Epidermal melanocyte (primary cell): ENCODE results near the gene MYO7B.

Source experiments
- DNase-seq: peaks from one replicate; pipeline ENCODE4 v3.0.0; 2011; ENCODE audit warnings: low spot score; ENCODE audit not compliant: insufficient read length

MYO7B gene

GRCh38 chr2:127678531-127678930, 143.0 kb downstream of the MYO7B start:
- DNase-seq, result no peak

GRCh38 chr2:127678991-127679390, 143.5 kb downstream of the MYO7B start:
- DNase-seq, result no peak

GRCh38 chr2:127679680-127680361, 144.3 kb downstream of the MYO7B start:
- no peak for DNase-seq

- DNase-seq, result no peak
Observed at GRCh38 chr2:127680706-127681287, 145.3 kb downstream of the MYO7B start.

- DNase-seq, result no peak
Observed at GRCh38 chr2:127681288-127681804, 145.9 kb downstream of the MYO7B start.

GRCh38 chr2:127681976-127682857, 146.7 kb downstream of the MYO7B start:
- no peak for DNase-seq

- no peak for DNase-seq
Observed at GRCh38 chr2:127683056-127683455, 147.6 kb downstream of the MYO7B start.

GRCh38 chr2:127683757-127684156, 148.3 kb downstream of the MYO7B start:
- DNase-seq, result no peak

GRCh38 chr2:127685410-127686080, 150.1 kb downstream of the MYO7B start:
- no peak for DNase-seq
